NCI-H2171 treated with DMSO at 0.1 percent for 48 hours (cell line): ENCODE results near the gene SCFD2.

Experiments
- DNase-seq: peaks from one replicate; lab custom pipeline; 2025; lab: John Stamatoyannopoulos, UW

Gene SCFD2

GRCh38 chr4:53137468-53137867 is 228.4 kb downstream of the SCFD2 start:
- DNase-seq, result no peak

GRCh38 chr4:53136954-53137353 is 228.9 kb downstream of the SCFD2 start:
- no peak for DNase-seq

- DNase-seq, result no peak
Observed at GRCh38 chr4:53132132-53132891, 233.5 kb downstream of the SCFD2 start.

- DNase-seq, result no peak
Observed at GRCh38 chr4:53131562-53131925, 234.3 kb downstream of the SCFD2 start.

- DNase-seq, result no peak
Observed at GRCh38 chr4:53130896-53131561, 234.8 kb downstream of the SCFD2 start.

GRCh38 chr4:53128706-53129357 is 237.0 kb downstream of the SCFD2 start:
- DNase-seq, result no peak

GRCh38 chr4:53128231-53128630 is 237.6 kb downstream of the SCFD2 start:
- no peak for DNase-seq

GRCh38 chr4:53127365-53127764 is 238.5 kb downstream of the SCFD2 start:
- DNase-seq, result no peak

- DNase-seq, result no peak
Observed at GRCh38 chr4:53126099-53126498, 239.8 kb downstream of the SCFD2 start.

- no peak for DNase-seq
Observed at GRCh38 chr4:53123819-53124218, 242.0 kb downstream of the SCFD2 start.

GRCh38 chr4:53123171-53123570 is 242.7 kb downstream of the SCFD2 start:
- DNase-seq, result no peak

- no peak for DNase-seq
Observed at GRCh38 chr4:53122280-53123116, 243.4 kb downstream of the SCFD2 start.

GRCh38 chr4:53121264-53121865 is 244.5 kb downstream of the SCFD2 start:
- DNase-seq, result no peak

GRCh38 chr4:53120778-53121177 is 245.1 kb downstream of the SCFD2 start:
- DNase-seq, result no peak

GRCh38 chr4:53119680-53120079 is 246.2 kb downstream of the SCFD2 start:
- DNase-seq, result no peak

GRCh38 chr4:53118676-53119075 is 247.2 kb downstream of the SCFD2 start:
- DNase-seq, result no peak

GRCh38 chr4:53116954-53117353 is 248.9 kb downstream of the SCFD2 start:
- no peak for DNase-seq

- no peak for DNase-seq
Observed at GRCh38 chr4:53113431-53114225, 252.2 kb downstream of the SCFD2 start.

- DNase-seq, result no peak
Observed at GRCh38 chr4:53105313-53105712, 260.5 kb downstream of the SCFD2 start.

GRCh38 chr4:53103481-53103880 is 262.4 kb downstream of the SCFD2 start:
- DNase-seq, result no peak

- no peak for DNase-seq
Observed at GRCh38 chr4:53101191-53101581, 264.7 kb downstream of the SCFD2 start.
